ENCODE measurements around the gene UNC5C. TPM values are rescaled to one million over a fixed set of nuclear protein-coding genes. Genes with fewer than 3 reads are reported as not detected.

UNC5C gene
- total RNA-seq, 1 donor from 2014 or later = not detected

GRCh38 chr4:95515589-95515988 lies 33.2 kb downstream of the UNC5C start:
- DNase-seq (ENCODE audit: low read depth) (no peak), FAIRE-seq (no peak)
- Histone ChIP-seq H3K36me3 (ENCODE audit: control insufficient read depth, insufficient read depth, low read length) (no peaks in the 10 kb centered on the region), H3K27me3 (ENCODE audit: control insufficient read depth, insufficient read depth, low read length) (no peaks in the 10 kb centered on the region), H3K4me3 (ENCODE audit: low read depth, low read length) (no peak overlapping the region)
- no peak for TF ChIP-seq CTCF (IDR thresholded peaks at IDR 0.05; ENCODE audit: insufficient read depth, low read length, severe bottlenecking)

GRCh38 chr4:95513022-95513421 lies 35.8 kb downstream of the UNC5C start:
- Histone ChIP-seq H3K27me3 (ENCODE audit: control insufficient read depth, insufficient read depth, low read length) (no peaks in the 10 kb centered on the region), H3K36me3 (ENCODE audit: control insufficient read depth, insufficient read depth, low read length) (no peaks in the 10 kb centered on the region), H3K4me3 (ENCODE audit: low read depth, low read length) (no peak overlapping the region)
- FAIRE-seq (no peak), DNase-seq (ENCODE audit: low read depth) (no peak)
- no peak for TF ChIP-seq CTCF (IDR thresholded peaks at IDR 0.05; ENCODE audit: insufficient read depth, low read length, severe bottlenecking)

GRCh38 chr4:95511477-95511876 lies 37.3 kb downstream of the UNC5C start:
- TF ChIP-seq CTCF (IDR thresholded peaks at IDR 0.05; ENCODE audit: insufficient read depth, low read length, severe bottlenecking) = no peak
- Histone ChIP-seq H3K4me3 (ENCODE audit: low read depth, low read length) (no peak overlapping the region), H3K36me3 (ENCODE audit: control insufficient read depth, insufficient read depth, low read length) (no peaks in the 10 kb centered on the region), H3K27me3 (ENCODE audit: control insufficient read depth, insufficient read depth, low read length) (no peaks in the 10 kb centered on the region)
- DNase-seq (ENCODE audit: low read depth) = no peak
- no peak for FAIRE-seq

- TF ChIP-seq CTCF (IDR thresholded peaks at IDR 0.05; ENCODE audit: insufficient read depth, low read length, severe bottlenecking) = no peak
- DNase-seq (ENCODE audit: low read depth) = peak; percentile 34
- no peak overlapping the region for H3K4me3 ChIP-seq (ENCODE audit: low read depth, low read length)
- FAIRE-seq = no peak
- H3K27me3 ChIP-seq (ENCODE audit: control insufficient read depth, insufficient read depth, low read length) = no peaks in the 10 kb centered on the region
- no peaks in the 10 kb centered on the region for H3K36me3 ChIP-seq (ENCODE audit: control insufficient read depth, insufficient read depth, low read length)
Observed at GRCh38 chr4:95510877-95511276, 37.9 kb downstream of the UNC5C start.

- Histone ChIP-seq H3K36me3 (ENCODE audit: control insufficient read depth, insufficient read depth, low read length) (no peaks in the 10 kb centered on the region), H3K4me3 (ENCODE audit: low read depth, low read length) (no peak overlapping the region), H3K27me3 (ENCODE audit: control insufficient read depth, insufficient read depth, low read length) (no peaks in the 10 kb centered on the region)
- TF ChIP-seq CTCF (IDR thresholded peaks at IDR 0.05; ENCODE audit: insufficient read depth, low read length, severe bottlenecking) = peak; percentile 46
- DNase-seq (ENCODE audit: low read depth) (peak; percentile 38), FAIRE-seq (no peak)
Observed at GRCh38 chr4:95510145-95510544, 38.6 kb downstream of the UNC5C start.

GRCh38 chr4:95508421-95508820 lies 40.4 kb downstream of the UNC5C start:
- Histone ChIP-seq H3K4me3 (ENCODE audit: low read depth, low read length) (no peak overlapping the region), H3K36me3 (ENCODE audit: control insufficient read depth, insufficient read depth, low read length) (no peaks in the 10 kb centered on the region), H3K27me3 (ENCODE audit: control insufficient read depth, insufficient read depth, low read length) (no peaks in the 10 kb centered on the region)
- no peak for TF ChIP-seq CTCF (IDR thresholded peaks at IDR 0.05; ENCODE audit: insufficient read depth, low read length, severe bottlenecking)
- DNase-seq (ENCODE audit: low read depth) (peak; percentile 4), FAIRE-seq (no peak)

Measured in bronchial epithelial cell (primary cell).